ENCODE data around the gene LDLRAD4.

DNA sequence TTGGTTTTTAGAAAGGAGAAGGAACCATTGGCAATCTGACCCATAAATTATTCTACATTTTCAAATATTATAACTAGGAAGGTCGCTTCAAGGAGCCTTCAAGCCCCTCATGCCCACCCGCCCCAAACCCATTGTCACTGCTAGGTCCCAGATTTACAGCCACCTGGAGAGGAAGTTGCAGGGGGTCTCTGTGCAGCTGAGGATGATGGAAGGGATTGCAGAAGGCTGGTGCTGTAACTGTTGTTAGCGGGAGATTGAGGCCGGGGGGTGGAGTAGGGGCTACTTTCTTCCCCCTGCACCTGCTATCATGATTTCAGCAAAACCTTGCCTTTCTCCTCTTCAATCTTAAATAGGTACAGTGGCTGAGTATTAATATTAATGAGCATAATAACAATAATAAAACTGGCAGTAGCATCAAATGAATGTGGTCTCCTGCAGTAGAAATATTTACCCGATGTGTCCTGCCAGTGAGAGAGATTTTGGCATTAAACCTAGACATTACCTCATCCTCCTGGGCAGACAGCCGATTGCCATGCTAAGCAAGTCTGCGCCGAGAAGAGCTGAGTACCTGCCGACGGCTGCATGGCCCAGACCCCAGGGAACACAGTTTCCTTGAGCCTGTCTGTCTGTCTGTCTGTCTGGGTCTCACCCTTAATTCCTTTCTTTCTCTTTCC, 282.4 kb downstream of the LDLRAD4 start:
- TF ChIP-seq ESRRG (CRISPR knock-in tag; IDR thresholded peaks at IDR 0.05), result no peak
- TF ChIP-seq, protein P1, sequence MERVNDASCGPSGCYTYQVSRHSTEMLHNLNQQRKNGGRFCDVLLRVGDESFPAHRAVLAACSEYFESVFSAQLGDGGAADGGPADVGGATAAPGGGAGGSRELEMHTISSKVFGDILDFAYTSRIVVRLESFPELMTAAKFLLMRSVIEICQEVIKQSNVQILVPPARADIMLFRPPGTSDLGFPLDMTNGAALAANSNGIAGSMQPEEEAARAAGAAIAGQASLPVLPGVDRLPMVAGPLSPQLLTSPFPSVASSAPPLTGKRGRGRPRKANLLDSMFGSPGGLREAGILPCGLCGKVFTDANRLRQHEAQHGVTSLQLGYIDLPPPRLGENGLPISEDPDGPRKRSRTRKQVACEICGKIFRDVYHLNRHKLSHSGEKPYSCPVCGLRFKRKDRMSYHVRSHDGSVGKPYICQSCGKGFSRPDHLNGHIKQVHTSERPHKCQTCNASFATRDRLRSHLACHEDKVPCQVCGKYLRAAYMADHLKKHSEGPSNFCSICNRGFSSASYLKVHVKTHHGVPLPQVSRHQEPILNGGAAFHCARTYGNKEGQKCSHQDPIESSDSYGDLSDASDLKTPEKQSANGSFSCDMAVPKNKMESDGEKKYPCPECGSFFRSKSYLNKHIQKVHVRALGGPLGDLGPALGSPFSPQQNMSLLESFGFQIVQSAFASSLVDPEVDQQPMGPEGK (CRISPR knock-in tag; IDR thresholded peaks at IDR 0.05; ENCODE audit: borderline replicate concordance), result no peak
- no peak for TF ChIP-seq ZFP3 (CRISPR knock-in tag; IDR thresholded peaks at IDR 0.05)
- TF ChIP-seq RARB (CRISPR knock-in tag; IDR thresholded peaks at IDR 0.05), result no peak
- TF ChIP-seq ZFP30 (CRISPR knock-in tag; IDR thresholded peaks at IDR 0.05), result no peak
- TF ChIP-seq ZNF565 (CRISPR knock-in tag; conservative IDR thresholded peaks at IDR 0.05; ENCODE audit: low read depth), result no peak
- TF ChIP-seq CSDC2 (CRISPR knock-in tag; IDR thresholded peaks at IDR 0.05), result no peak
- TF ChIP-seq GLIS3 (CRISPR knock-in tag; IDR thresholded peaks at IDR 0.05), result no peak
- no peak for TF ChIP-seq PPARA (CRISPR knock-in tag; IDR thresholded peaks at IDR 0.05; ENCODE audit: borderline replicate concordance)
- TF ChIP-seq OSR1 (CRISPR knock-in tag; IDR thresholded peaks at IDR 0.05), result no peak
- peak; percentile 17; the same call in 1 of the 2 replicates for TF ChIP-seq CREB5 (CRISPR knock-in tag; IDR thresholded peaks at IDR 0.05; ENCODE audit: low read depth)
- TF ChIP-seq, protein P2, sequence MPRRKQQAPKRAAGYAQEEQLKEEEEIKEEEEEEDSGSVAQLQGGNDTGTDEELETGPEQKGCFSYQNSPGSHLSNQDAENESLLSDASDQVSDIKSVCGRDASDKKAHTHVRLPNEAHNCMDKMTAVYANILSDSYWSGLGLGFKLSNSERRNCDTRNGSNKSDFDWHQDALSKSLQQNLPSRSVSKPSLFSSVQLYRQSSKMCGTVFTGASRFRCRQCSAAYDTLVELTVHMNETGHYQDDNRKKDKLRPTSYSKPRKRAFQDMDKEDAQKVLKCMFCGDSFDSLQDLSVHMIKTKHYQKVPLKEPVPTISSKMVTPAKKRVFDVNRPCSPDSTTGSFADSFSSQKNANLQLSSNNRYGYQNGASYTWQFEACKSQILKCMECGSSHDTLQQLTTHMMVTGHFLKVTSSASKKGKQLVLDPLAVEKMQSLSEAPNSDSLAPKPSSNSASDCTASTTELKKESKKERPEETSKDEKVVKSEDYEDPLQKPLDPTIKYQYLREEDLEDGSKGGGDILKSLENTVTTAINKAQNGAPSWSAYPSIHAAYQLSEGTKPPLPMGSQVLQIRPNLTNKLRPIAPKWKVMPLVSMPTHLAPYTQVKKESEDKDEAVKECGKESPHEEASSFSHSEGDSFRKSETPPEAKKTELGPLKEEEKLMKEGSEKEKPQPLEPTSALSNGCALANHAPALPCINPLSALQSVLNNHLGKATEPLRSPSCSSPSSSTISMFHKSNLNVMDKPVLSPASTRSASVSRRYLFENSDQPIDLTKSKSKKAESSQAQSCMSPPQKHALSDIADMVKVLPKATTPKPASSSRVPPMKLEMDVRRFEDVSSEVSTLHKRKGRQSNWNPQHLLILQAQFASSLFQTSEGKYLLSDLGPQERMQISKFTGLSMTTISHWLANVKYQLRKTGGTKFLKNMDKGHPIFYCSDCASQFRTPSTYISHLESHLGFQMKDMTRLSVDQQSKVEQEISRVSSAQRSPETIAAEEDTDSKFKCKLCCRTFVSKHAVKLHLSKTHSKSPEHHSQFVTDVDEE (CRISPR knock-in tag; IDR thresholded peaks at IDR 0.05), result no peak
- no peak for TF ChIP-seq CSRNP3 (CRISPR knock-in tag; IDR thresholded peaks at IDR 0.05)

Measured in SK-N-SH treated with all-trans-retinoic acid at 6 μM for 48 hours (cell line).